ENCODE results near the gene AP3D1.
"Not testable (repeated sequence)": the region's sequence is repeated elsewhere in the genome, so short reads cannot be mapped to it uniquely, and the experiment has no call there.

The AP3D1 gene

DNA sequence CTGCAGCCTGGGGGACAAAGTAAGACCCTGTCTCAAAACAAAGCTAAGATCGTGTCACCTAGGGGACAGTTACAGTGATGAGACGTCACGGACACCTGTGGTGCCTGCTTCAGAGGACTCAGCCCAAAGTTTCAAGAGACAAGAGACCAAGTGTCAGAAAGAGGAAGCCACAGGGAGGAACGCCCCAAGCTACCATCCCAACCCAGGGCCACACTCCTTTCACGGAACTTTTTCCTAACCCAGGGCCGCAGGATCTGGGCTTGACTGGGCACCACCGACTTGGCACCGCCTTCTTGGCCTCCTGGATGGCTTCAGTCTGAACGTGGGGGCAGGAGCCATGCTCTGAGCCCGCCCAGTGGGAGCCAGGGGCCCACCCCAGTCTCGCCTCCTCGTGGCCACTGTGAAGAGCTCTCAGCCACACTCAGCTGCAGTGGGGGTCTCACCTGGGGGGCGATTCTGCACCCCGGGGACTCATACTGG, 63.7 kb downstream of the AP3D1 start:
- H3K9ac ChIP-seq (ENCODE audit: low read depth in 1 of 2, low read length in 2 of 2): peak overlapping the region in 1 of 2 donors; percentile 43
- H3K27me3 ChIP-seq (ENCODE audit: control insufficient read depth in 1 of 2, insufficient read depth in 2 of 2, low read length in 2 of 2): no peaks in the 10 kb centered on the region
- no peaks in the 10 kb centered on the region for H3K9me3 ChIP-seq (ENCODE audit: control insufficient read depth in 1 of 2, low read length in 2 of 2)
- H3K36me3 ChIP-seq (ENCODE audit: control insufficient read depth in 1 of 2, insufficient read depth in 2 of 2, low read length in 2 of 2): no peaks in the 10 kb centered on the region
- H3K27ac ChIP-seq (ENCODE audit: low read depth, low read length): peak overlapping the region; percentile 28
- H3K4me1 ChIP-seq (ENCODE audit: control insufficient read depth in 1 of 2, insufficient read depth in 2 of 2, low read length in 2 of 2): peaks cover 23 to 38% of the 10 kb centered on the region in 2 donors
- no peak overlapping the region for H3K4me3 ChIP-seq (ENCODE audit: low read depth in 1 of 2, low read length in 2 of 2)

- not testable (repeated sequence) for H3K27me3 ChIP-seq (ENCODE audit: control insufficient read depth in 1 of 2, insufficient read depth in 2 of 2, low read length in 2 of 2); H3K9me3 ChIP-seq (ENCODE audit: control insufficient read depth in 1 of 2, low read length in 2 of 2); H3K4me3 ChIP-seq (ENCODE audit: low read depth in 1 of 2, low read length in 2 of 2); H3K36me3 ChIP-seq (ENCODE audit: control insufficient read depth in 1 of 2, insufficient read depth in 2 of 2, low read length in 2 of 2)
- H3K27ac ChIP-seq (ENCODE audit: low read depth, low read length): peak overlapping the region; percentile 28
- peaks cover 23 to 45% of the 10 kb centered on the region in 2 donors for H3K4me1 ChIP-seq (ENCODE audit: control insufficient read depth in 1 of 2, insufficient read depth in 2 of 2, low read length in 2 of 2)
- peak overlapping the region in 1 of 2 donors; percentile 43 for H3K9ac ChIP-seq (ENCODE audit: low read depth in 1 of 2, low read length in 2 of 2)
Measured at GRCh38 chr19:2086695-2087620, 64.4 kb downstream of the AP3D1 start.

- H3K27ac ChIP-seq (ENCODE audit: low read depth, low read length): peak overlapping the region; percentile 62
- no peaks in the 10 kb centered on the region for H3K27me3 ChIP-seq (ENCODE audit: control insufficient read depth in 1 of 2, insufficient read depth in 2 of 2, low read length in 2 of 2)
- peak overlapping the region; percentile 62 for H3K4me3 ChIP-seq (ENCODE audit: low read depth in 1 of 2, low read length in 2 of 2)
- peaks cover 17 to 37% of the 10 kb centered on the region in 2 donors for H3K4me1 ChIP-seq (ENCODE audit: control insufficient read depth in 1 of 2, insufficient read depth in 2 of 2, low read length in 2 of 2)
- peaks cover 0 to 5% of the 10 kb centered on the region in 2 donors for H3K36me3 ChIP-seq (ENCODE audit: control insufficient read depth in 1 of 2, insufficient read depth in 2 of 2, low read length in 2 of 2)
- H3K9ac ChIP-seq (ENCODE audit: low read depth in 1 of 2, low read length in 2 of 2): peak overlapping the region; percentile 12 to 61
- no peaks in the 10 kb centered on the region for H3K9me3 ChIP-seq (ENCODE audit: control insufficient read depth in 1 of 2, low read length in 2 of 2)
Measured at GRCh38 chr19:2084993-2085720, 66.2 kb downstream of the AP3D1 start.

- Histone ChIP-seq H3K36me3 (ENCODE audit: control insufficient read depth in 1 of 2, insufficient read depth in 2 of 2, low read length in 2 of 2) (peaks cover 2 to 23% of the 10 kb centered on the region in 2 donors), H3K27ac (ENCODE audit: low read depth, low read length) (no peak overlapping the region), H3K4me3 (ENCODE audit: low read depth in 1 of 2, low read length in 2 of 2) (peak overlapping the region; percentile 50 to 56), H3K27me3 (ENCODE audit: control insufficient read depth in 1 of 2, insufficient read depth in 2 of 2, low read length in 2 of 2) (no peaks in the 10 kb centered on the region), H3K9ac (ENCODE audit: low read depth in 1 of 2, low read length in 2 of 2) (peak overlapping the region; percentile 1 to 46), H3K4me1 (ENCODE audit: control insufficient read depth in 1 of 2, insufficient read depth in 2 of 2, low read length in 2 of 2) (peaks cover 10 to 26% of the 10 kb centered on the region in 2 donors), H3K9me3 (ENCODE audit: control insufficient read depth in 1 of 2, low read length in 2 of 2) (no peaks in the 10 kb centered on the region)
Measured at GRCh38 chr19:2083174-2083854, 68.1 kb downstream of the AP3D1 start.

GRCh38 chr19:2081873-2082810, 69.2 kb downstream of the AP3D1 start:
- Histone ChIP-seq H3K4me3 (ENCODE audit: low read depth in 1 of 2, low read length in 2 of 2) (peak overlapping the region; percentile 50 to 56), H3K9ac (ENCODE audit: low read depth in 1 of 2, low read length in 2 of 2) (peak overlapping the region; percentile 32 to 34), H3K27me3 (ENCODE audit: control insufficient read depth in 1 of 2, insufficient read depth in 2 of 2, low read length in 2 of 2) (no peaks in the 10 kb centered on the region), H3K27ac (ENCODE audit: low read depth, low read length) (peak overlapping the region; percentile 62), H3K4me1 (ENCODE audit: control insufficient read depth in 1 of 2, insufficient read depth in 2 of 2, low read length in 2 of 2) (peaks cover 3 to 16% of the 10 kb centered on the region in 2 donors), H3K36me3 (ENCODE audit: control insufficient read depth in 1 of 2, insufficient read depth in 2 of 2, low read length in 2 of 2) (peaks cover 7 to 35% of the 10 kb centered on the region in 2 donors), H3K9me3 (ENCODE audit: control insufficient read depth in 1 of 2, low read length in 2 of 2) (no peaks in the 10 kb centered on the region)

DNA sequence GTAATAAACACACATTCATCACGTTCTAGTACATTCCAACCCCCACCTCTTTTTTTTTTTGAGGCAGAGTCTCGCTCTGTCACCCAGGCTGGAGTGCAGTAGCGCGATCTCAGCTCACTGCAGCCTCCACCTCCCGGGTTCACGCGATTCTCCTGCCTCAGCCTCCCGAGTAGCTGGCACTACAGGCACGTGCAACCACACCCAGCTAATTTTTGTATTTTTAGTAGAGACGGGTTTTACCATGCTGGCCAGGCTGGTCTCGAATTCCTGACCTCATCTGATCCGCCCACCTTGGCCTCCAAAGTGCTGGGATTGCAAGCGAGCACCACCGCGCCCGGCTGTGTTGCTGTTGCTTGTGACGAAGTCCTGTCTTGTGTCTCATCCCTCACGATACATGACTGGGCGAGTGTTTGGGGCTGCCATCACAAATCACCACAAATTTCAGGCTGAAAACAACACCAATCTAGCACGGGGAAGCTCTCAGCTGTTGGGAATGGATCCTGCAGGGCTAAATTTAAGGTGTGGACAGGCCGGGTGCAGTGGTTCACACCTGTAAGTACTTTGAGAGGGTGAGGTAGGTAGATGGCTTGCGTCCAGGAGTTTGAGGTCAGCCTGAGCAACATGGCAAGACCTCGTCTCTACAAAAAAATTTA, 70.9 kb downstream of the AP3D1 start:
- Histone ChIP-seq H3K36me3 (ENCODE audit: control insufficient read depth in 1 of 2, insufficient read depth in 2 of 2, low read length in 2 of 2) (peaks cover 9 to 47% of the 10 kb centered on the region in 2 donors), H3K4me1 (ENCODE audit: control insufficient read depth in 1 of 2, insufficient read depth in 2 of 2, low read length in 2 of 2) (peaks cover 3 to 8% of the 10 kb centered on the region in 2 donors), H3K27me3 (ENCODE audit: control insufficient read depth in 1 of 2, insufficient read depth in 2 of 2, low read length in 2 of 2) (no peaks in the 10 kb centered on the region), H3K9me3 (ENCODE audit: control insufficient read depth in 1 of 2, low read length in 2 of 2) (no peaks in the 10 kb centered on the region), H3K4me3 (ENCODE audit: low read depth in 1 of 2, low read length in 2 of 2) (no peak overlapping the region), H3K27ac (ENCODE audit: low read depth, low read length) (no peak overlapping the region), H3K9ac (ENCODE audit: low read depth in 1 of 2, low read length in 2 of 2) (no peak overlapping the region)

DNA sequence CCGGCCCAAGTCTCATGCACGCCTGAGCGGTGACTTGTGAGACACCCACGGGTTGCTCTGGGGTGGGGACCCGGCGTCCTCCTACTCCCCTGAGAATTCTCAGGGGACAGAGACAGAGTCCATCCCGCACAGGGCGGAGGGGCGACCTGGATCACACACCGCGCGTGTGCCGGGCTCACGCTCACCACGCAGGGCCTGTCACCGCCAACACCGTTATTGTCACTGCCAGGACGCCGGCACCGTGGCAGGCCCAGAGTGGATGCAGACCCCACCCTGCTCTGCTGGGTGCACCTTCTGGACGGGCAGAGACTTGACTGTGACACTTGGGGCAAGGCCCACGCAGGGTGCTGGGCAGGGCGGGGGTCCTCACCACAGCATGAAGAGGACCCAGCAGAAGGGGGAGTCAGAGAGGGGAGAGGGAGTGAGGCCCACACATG, 71.5 kb downstream of the AP3D1 start:
- Histone ChIP-seq H3K9me3 (ENCODE audit: control insufficient read depth in 1 of 2, low read length in 2 of 2) (no peaks in the 10 kb centered on the region), H3K4me1 (ENCODE audit: control insufficient read depth in 1 of 2, insufficient read depth in 2 of 2, low read length in 2 of 2) (peaks cover 3 to 8% of the 10 kb centered on the region in 2 donors), H3K36me3 (ENCODE audit: control insufficient read depth in 1 of 2, insufficient read depth in 2 of 2, low read length in 2 of 2) (peaks cover 10 to 51% of the 10 kb centered on the region in 2 donors), H3K27ac (ENCODE audit: low read depth, low read length) (no peak overlapping the region), H3K27me3 (ENCODE audit: control insufficient read depth in 1 of 2, insufficient read depth in 2 of 2, low read length in 2 of 2) (no peaks in the 10 kb centered on the region), H3K9ac (ENCODE audit: low read depth in 1 of 2, low read length in 2 of 2) (no peak overlapping the region), H3K4me3 (ENCODE audit: low read depth in 1 of 2, low read length in 2 of 2) (no peak overlapping the region)

DNA sequence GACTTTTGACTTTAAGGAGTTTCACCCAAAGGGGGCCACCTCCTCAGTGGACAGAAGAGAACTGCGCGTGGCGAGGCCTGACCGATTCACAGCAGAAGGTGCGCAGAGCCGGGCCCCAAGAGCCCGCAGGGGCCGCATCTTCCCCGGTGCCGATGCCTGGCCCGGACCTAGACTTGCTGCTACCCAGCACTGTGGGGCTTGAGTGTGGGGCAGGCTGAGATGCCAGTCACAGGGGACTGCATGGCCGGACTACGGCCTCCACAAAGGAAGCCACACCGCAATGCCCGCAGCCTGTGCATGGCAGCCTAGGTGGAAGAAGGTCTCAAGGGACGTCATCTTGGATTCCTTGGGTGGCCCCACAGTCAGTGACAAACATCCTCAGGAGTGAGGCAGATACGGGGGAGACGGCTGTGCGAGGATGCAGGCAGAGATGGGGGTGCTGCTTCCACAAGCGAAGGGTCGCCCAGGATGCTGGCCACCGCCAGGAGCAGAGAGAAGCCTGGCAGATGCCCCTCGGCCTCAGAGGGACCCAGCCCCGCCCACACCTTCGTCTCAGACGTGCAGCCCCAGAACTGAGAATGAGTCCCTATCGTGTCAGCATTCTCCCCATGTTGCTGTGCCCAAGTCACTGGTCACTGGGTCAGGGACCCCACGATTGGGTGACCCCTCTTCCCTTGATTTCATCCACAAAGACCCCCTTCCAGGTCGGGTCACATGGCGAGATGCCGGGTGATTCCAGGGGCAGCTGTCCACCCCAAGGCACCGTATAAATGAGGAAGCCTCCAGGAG, 72.1 kb downstream of the AP3D1 start:
- Histone ChIP-seq H3K9ac (ENCODE audit: low read depth in 1 of 2, low read length in 2 of 2) (no peak overlapping the region), H3K4me1 (ENCODE audit: control insufficient read depth in 1 of 2, insufficient read depth in 2 of 2, low read length in 2 of 2) (peaks cover 3 to 8% of the 10 kb centered on the region in 2 donors), H3K9me3 (ENCODE audit: control insufficient read depth in 1 of 2, low read length in 2 of 2) (no peaks in the 10 kb centered on the region), H3K27me3 (ENCODE audit: control insufficient read depth in 1 of 2, insufficient read depth in 2 of 2, low read length in 2 of 2) (no peaks in the 10 kb centered on the region), H3K27ac (ENCODE audit: low read depth, low read length) (no peak overlapping the region), H3K36me3 (ENCODE audit: control insufficient read depth in 1 of 2, insufficient read depth in 2 of 2, low read length in 2 of 2) (peaks cover 10 to 51% of the 10 kb centered on the region in 2 donors), H3K4me3 (ENCODE audit: low read depth in 1 of 2, low read length in 2 of 2) (no peak overlapping the region)

Measured in duodenal mucosa (tissue), 2 donors.